Measurements from ENCODE around the gene L3MBTL2.
"Not testable (repeated sequence)": the region's sequence is repeated elsewhere in the genome, so short reads cannot be mapped to it uniquely, and the experiment has no call there.

Gene L3MBTL2

GRCh38 chr22:41204992-41205900 lies at the start of gene L3MBTL2:
Gene L3MBTL2 (plus strand): TSS chr22:41205312. CDS start chr22:41205363, 51 bp downstream.
- peak within 1 kb of the TSS; percentile 97 for H3K4me3 ChIP-seq (ENCODE audit: low read depth, low read length)

GRCh38 chr22:41157083-41157482 lies 48.0 kb upstream of the L3MBTL2 start:
- no peak overlapping the region for H3K4me3 ChIP-seq (ENCODE audit: low read depth, low read length)

- no peak overlapping the region for H3K4me3 ChIP-seq (ENCODE audit: low read depth, low read length)
Measured at GRCh38 chr22:41169157-41169556, 36.0 kb upstream of the L3MBTL2 start.

GRCh38 chr22:41171996-41172395 lies 33.1 kb upstream of the L3MBTL2 start:
- H3K4me3 ChIP-seq (ENCODE audit: low read depth, low read length): no peak overlapping the region

GRCh38 chr22:41175546-41175945 lies 29.6 kb upstream of the L3MBTL2 start:
- H3K4me3 ChIP-seq (ENCODE audit: low read depth, low read length): no peak overlapping the region

GRCh38 chr22:41177040-41177621 lies 28.0 kb upstream of the L3MBTL2 start:
- H3K4me3 ChIP-seq (ENCODE audit: low read depth, low read length): no peak overlapping the region

GRCh38 chr22:41177622-41178424 lies 27.3 kb upstream of the L3MBTL2 start:
- H3K4me3 ChIP-seq (ENCODE audit: low read depth, low read length): no peak overlapping the region

- H3K4me3 ChIP-seq (ENCODE audit: low read depth, low read length): no peak overlapping the region
Measured at GRCh38 chr22:41178425-41178975, 26.6 kb upstream of the L3MBTL2 start.

- H3K4me3 ChIP-seq (ENCODE audit: low read depth, low read length): not testable (repeated sequence)
Measured at GRCh38 chr22:41180362-41180761, 24.8 kb upstream of the L3MBTL2 start.

- H3K4me3 ChIP-seq (ENCODE audit: low read depth, low read length): no peak overlapping the region
Measured at GRCh38 chr22:41180926-41181325, 24.2 kb upstream of the L3MBTL2 start.

GRCh38 chr22:41181349-41182241 lies 23.5 kb upstream of the L3MBTL2 start:
- H3K4me3 ChIP-seq (ENCODE audit: low read depth, low read length): no peak overlapping the region

GRCh38 chr22:41184679-41185078 lies 20.4 kb upstream of the L3MBTL2 start:
- H3K4me3 ChIP-seq (ENCODE audit: low read depth, low read length): no peak overlapping the region

- no peak overlapping the region for H3K4me3 ChIP-seq (ENCODE audit: low read depth, low read length)
Measured at GRCh38 chr22:41191467-41191866, 13.6 kb upstream of the L3MBTL2 start.

- H3K4me3 ChIP-seq (ENCODE audit: low read depth, low read length): no peak overlapping the region
Measured at GRCh38 chr22:41193829-41194228, 11.3 kb upstream of the L3MBTL2 start.

GRCh38 chr22:41197038-41197972 lies 7.8 kb upstream of the L3MBTL2 start:
- H3K4me3 ChIP-seq (ENCODE audit: low read depth, low read length): peak overlapping the region; percentile 59

GRCh38 chr22:41198027-41198580 lies 7.0 kb upstream of the L3MBTL2 start:
- H3K4me3 ChIP-seq (ENCODE audit: low read depth, low read length): peak overlapping the region; percentile 59

GRCh38 chr22:41201141-41201540 lies 4.0 kb upstream of the L3MBTL2 start:
- H3K4me3 ChIP-seq (ENCODE audit: low read depth, low read length): no peak overlapping the region

- no peak overlapping the region for H3K4me3 ChIP-seq (ENCODE audit: low read depth, low read length)
Measured at GRCh38 chr22:41203118-41203517, 2.0 kb upstream of the L3MBTL2 start.

GRCh38 chr22:41204066-41204465 lies 1.0 kb upstream of the L3MBTL2 start:
- no peak overlapping the region for H3K4me3 ChIP-seq (ENCODE audit: low read depth, low read length)
